ENCODE results near the gene MGMT.
A peak's percentile ranks its signal among the peaks of the same experiment; 100 is the strongest.

MGMT gene

GRCh38 chr10:129808092-129808983, 341.3 kb downstream of the MGMT start:
- H3K27ac ChIP-seq, result no peak overlapping the region
- TF ChIP-seq CTCF (conservative IDR thresholded peaks at IDR 0.05), result no peak

- TF ChIP-seq CTCF (conservative IDR thresholded peaks at IDR 0.05), result no peak
- H3K27ac ChIP-seq, result no peak overlapping the region
Measured at GRCh38 chr10:129809431-129809830, 342.4 kb downstream of the MGMT start.

GRCh38 chr10:129809841-129810240, 342.8 kb downstream of the MGMT start:
- no peak for TF ChIP-seq CTCF (conservative IDR thresholded peaks at IDR 0.05)
- no peak overlapping the region for H3K27ac ChIP-seq

- TF ChIP-seq CTCF (conservative IDR thresholded peaks at IDR 0.05), result no peak
- H3K27ac ChIP-seq, result no peak overlapping the region
Measured at GRCh38 chr10:129811208-129811607, 344.2 kb downstream of the MGMT start.

- H3K27ac ChIP-seq, result no peak overlapping the region
- no peak for TF ChIP-seq CTCF (conservative IDR thresholded peaks at IDR 0.05)
Measured at GRCh38 chr10:129812398-129812797, 345.4 kb downstream of the MGMT start.

- peak overlapping the region; percentile 57 for H3K27ac ChIP-seq
- no peak for TF ChIP-seq CTCF (conservative IDR thresholded peaks at IDR 0.05)
Measured at GRCh38 chr10:129814681-129815646, 347.9 kb downstream of the MGMT start.

Measured in VCaP (cell line).